Measurements from ENCODE around the gene ZMYM3.

The ZMYM3 gene

DNA sequence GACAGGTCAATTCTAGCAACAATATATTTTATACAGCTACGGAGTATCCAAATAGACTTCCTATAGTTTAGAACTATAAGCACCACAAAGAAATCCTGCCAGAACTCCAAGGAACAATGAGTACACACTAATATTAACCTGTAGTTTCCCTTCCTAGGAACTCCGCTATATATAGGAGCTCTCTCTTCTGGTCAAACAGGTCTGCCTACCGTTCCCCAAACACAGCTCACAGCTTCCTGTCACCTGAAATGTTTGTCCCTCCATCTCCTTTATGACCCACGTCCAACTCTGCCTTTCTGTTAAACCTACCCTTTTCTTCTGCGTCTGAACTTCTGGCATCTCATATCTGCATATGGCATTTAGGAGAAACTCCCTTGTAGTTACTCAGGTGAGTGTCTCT is 41.4 kb downstream of the ZMYM3 start:
- no peak for TF ChIP-seq CTBP1 (IDR thresholded peaks at IDR 0.05; ENCODE audit: borderline replicate concordance)
- no peak for TF ChIP-seq FOXK2 (IDR thresholded peaks at IDR 0.05)
- TF ChIP-seq BHLHE40 (IDR thresholded peaks at IDR 0.05; ENCODE audit: borderline replicate concordance) = no peak
- TF ChIP-seq ZNF384 (IDR thresholded peaks at IDR 0.05) = no peak
- TF ChIP-seq SP1 (IDR thresholded peaks at IDR 0.05) = no peak
- no peak for TF ChIP-seq FOXA1 (IDR thresholded peaks at IDR 0.05)
- TF ChIP-seq, protein P1, sequence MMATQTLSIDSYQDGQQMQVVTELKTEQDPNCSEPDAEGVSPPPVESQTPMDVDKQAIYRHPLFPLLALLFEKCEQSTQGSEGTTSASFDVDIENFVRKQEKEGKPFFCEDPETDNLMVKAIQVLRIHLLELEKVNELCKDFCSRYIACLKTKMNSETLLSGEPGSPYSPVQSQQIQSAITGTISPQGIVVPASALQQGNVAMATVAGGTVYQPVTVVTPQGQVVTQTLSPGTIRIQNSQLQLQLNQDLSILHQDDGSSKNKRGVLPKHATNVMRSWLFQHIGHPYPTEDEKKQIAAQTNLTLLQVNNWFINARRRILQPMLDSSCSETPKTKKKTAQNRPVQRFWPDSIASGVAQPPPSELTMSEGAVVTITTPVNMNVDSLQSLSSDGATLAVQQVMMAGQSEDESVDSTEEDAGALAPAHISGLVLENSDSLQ (IDR thresholded peaks at IDR 0.05) = no peak
- no peak for TF ChIP-seq LEF1 (IDR thresholded peaks at IDR 0.05; ENCODE audit: borderline replicate concordance)
- no peak for TF ChIP-seq HDGF (IDR thresholded peaks at IDR 0.05; ENCODE audit: borderline replicate concordance)
- TF ChIP-seq ELF4 (IDR thresholded peaks at IDR 0.05) = no peak
- TF ChIP-seq SUZ12 (IDR thresholded peaks at IDR 0.05) = no peak
- TF ChIP-seq FOXM1 (IDR thresholded peaks at IDR 0.05; ENCODE audit: borderline replicate concordance) = no peak
- no peak for TF ChIP-seq ARNT (IDR thresholded peaks at IDR 0.05)
- TF ChIP-seq L3MBTL2 (conservative IDR thresholded peaks at IDR 0.05) = no peak
- TF ChIP-seq TARDBP (IDR thresholded peaks at IDR 0.05) = no peak
- no peak for TF ChIP-seq NFRKB (IDR thresholded peaks at IDR 0.05)
- POLR2A ChIA-PET = interaction anchor here (0.5 to 0.9 kb wide), 2 partner anchors 41 to 42 kb away, joined by 3 read pairs; partner anchors contain the start of gene ZMYM3
- no peak for DNase-seq (ENCODE audit: extremely low spot score)
- CTCF ChIA-PET = interaction anchor here (0.8 kb wide), 1 partner anchor 16 kb away, joined by 3 read pairs; no protein-coding TSS in a partner anchor

DNA sequence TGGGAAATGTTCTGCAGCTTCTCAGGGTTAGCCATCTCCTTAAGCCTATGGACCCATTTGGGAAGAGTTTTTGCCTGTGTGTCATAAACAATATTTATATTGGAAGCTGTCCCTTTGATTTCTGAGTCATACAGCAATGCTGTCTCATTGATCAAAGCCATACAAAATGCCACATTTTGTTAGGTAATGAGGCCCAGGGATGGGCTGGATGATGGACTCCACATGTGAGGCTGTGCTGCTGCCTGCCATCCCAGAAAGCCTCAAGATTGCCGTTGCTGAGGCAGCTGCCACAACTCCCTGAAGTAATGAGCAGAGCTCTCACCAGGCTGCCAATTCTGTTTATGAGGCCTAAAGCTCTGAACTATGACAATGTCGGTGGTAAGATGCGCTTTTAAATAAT is 43.1 kb downstream of the ZMYM3 start:
- DNase-seq (ENCODE audit: extremely low spot score) = no peak
- POLR2A ChIA-PET = no interaction called here
- no peak for TF ChIP-seq LEF1 (IDR thresholded peaks at IDR 0.05; ENCODE audit: borderline replicate concordance)
- CTCF ChIA-PET = interaction anchor here (0.5 kb wide), 1 partner anchor 266 kb away, joined by 3 read pairs; no protein-coding TSS in a partner anchor

DNA sequence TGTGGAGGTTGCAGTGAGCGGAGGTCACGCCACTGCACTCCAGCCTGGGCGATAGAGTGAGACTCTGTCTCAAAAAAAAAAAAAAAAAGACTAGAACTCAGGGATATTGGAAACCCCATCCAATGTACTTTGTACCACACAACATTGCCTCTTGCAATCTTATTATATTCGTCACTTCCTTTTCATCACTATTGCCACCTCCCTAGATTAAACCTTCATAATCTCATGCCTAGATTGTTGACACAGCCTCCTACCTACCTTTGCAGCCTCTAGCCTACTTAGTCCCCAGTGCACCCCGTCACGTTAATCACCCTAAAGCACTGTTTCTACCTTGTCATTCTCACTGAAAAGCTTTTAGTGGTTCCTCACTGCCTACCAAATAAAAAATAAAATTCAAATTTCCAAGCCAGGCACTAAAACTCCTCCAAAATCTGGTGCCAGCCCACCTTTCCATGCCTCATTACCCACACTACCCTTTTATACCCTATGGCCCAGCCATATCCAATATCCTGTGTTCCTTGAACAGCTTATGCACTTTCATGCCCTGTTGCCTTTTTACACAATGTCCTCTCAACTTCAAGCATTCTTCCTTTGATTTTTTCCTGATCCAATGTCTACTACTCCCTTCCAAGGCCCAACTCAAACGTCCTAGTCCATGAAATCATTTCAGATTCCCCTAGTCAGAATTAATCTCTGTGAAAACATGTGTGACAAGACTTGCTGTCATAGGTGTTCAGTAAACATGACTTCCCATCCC is 54.5 kb downstream of the ZMYM3 start:
- DNase-seq (ENCODE audit: extremely low spot score) = no peak
- ChIA-PET POLR2A (no interaction called here), CTCF (no interaction called here)
- TF ChIP-seq L3MBTL2 (conservative IDR thresholded peaks at IDR 0.05) = no peak
- no peak for TF ChIP-seq FOXA1 (IDR thresholded peaks at IDR 0.05)
- TF ChIP-seq HDGF (IDR thresholded peaks at IDR 0.05; ENCODE audit: borderline replicate concordance) = no peak
- no peak for TF ChIP-seq ELF4 (IDR thresholded peaks at IDR 0.05)
- no peak for TF ChIP-seq CTBP1 (IDR thresholded peaks at IDR 0.05; ENCODE audit: borderline replicate concordance)
- no peak for TF ChIP-seq SUZ12 (IDR thresholded peaks at IDR 0.05)
- TF ChIP-seq ARNT (IDR thresholded peaks at IDR 0.05) = no peak
- no peak for TF ChIP-seq FOXK2 (IDR thresholded peaks at IDR 0.05)
- TF ChIP-seq, protein P1 (IDR thresholded peaks at IDR 0.05) = no peak
- TF ChIP-seq BHLHE40 (IDR thresholded peaks at IDR 0.05; ENCODE audit: borderline replicate concordance) = no peak

DNA sequence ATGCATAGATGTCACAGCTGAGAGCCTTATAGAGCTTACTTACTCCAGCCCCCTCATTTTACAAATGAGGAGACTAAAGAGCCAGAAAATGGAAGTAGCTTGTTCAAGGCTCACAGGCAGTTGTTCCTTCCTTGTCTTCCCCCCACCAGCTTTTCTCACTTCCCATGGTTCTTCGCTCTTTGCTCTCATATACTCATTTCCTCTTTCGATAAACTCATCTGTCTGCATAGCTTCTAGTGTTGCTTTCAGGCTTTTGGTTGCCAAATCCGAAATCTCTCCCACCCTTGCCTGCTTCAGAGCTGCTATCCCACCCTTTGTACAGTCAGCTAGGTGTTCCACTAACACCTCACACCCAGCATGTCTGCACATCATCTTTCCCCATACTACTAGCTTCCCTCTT is 55.9 kb downstream of the ZMYM3 start:
- no peak for TF ChIP-seq BHLHE40 (IDR thresholded peaks at IDR 0.05; ENCODE audit: borderline replicate concordance)
- no peak for TF ChIP-seq L3MBTL2 (conservative IDR thresholded peaks at IDR 0.05)
- no peak for TF ChIP-seq LEF1 (IDR thresholded peaks at IDR 0.05; ENCODE audit: borderline replicate concordance)
- TF ChIP-seq, protein P1 (IDR thresholded peaks at IDR 0.05) = no peak
- no peak for TF ChIP-seq SP1 (IDR thresholded peaks at IDR 0.05)
- DNase-seq (ENCODE audit: extremely low spot score) = no peak
- ChIA-PET CTCF (interaction anchor here (1.5 kb wide), 1 partner anchor 18 kb away, joined by 5 read pairs; no protein-coding TSS in a partner anchor), POLR2A (interaction anchor here (2.0 kb wide), 1 partner anchor 85 kb away, joined by 7 read pairs; the partner anchor contains the start of gene NONO)

DNA sequence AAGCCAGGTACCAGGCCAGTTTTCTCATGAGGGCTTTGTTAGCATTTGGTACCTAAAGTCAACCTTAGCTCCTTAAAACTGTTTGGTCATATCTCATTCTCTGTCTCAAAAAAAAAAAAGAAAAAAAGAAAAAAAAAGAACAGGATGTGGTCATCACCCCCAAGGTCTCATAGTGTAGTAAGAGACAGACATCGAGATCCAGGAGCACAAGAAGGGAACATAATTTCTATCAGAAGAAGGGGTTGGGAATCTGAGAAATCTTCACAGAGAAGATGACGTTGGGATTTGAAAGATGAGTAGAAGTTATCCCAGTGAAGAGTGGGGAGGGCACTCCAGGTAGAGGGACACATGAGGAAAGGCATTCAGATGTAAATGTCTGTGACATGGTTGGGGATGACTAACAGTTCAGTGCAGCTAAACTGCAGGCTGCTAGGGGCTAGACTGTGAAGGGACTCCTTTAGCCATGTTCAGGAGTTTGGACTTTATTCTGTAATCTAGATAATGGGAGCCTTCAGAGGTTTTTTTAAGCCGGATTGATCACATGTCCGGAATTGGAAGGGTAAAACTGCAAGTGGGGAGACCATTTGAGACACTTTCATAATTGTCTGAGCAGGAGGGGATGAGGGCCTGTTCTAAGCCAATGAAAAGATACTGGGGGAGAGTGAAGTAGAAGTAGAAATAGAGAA is 57.8 kb downstream of the ZMYM3 start:
- ChIA-PET CTCF (interaction anchor here (1.3 kb wide), 1 partner anchor 216 kb away, joined by 3 read pairs; no protein-coding TSS in a partner anchor), POLR2A (interaction anchor here (1.5 kb wide), 1 partner anchor 14 kb away, joined by 7 read pairs; no protein-coding TSS in a partner anchor)
- no peak for TF ChIP-seq CTBP1 (IDR thresholded peaks at IDR 0.05; ENCODE audit: borderline replicate concordance)
- no peak for TF ChIP-seq SUZ12 (IDR thresholded peaks at IDR 0.05)
- no peak for DNase-seq (ENCODE audit: extremely low spot score)

DNA sequence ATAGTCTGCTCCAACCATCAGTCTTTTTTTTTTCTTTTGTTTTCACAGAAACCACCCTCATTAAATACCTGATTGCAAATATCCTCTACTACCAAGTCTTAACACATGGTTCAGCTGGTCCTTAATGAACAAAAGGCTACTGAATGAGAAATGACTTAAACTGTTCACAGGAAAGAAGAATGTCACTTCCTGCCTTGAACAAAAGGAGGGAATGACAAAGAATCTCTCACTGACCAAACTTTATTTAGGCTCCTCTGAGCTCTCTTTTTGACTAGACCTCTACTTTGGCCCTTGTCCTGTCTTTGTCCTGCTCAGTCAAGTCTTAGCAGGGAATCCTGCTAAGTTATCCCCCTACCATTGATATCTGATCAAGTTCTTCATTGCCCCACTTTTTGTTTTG is 62.7 kb downstream of the ZMYM3 start:
- no peak for TF ChIP-seq ELF4 (IDR thresholded peaks at IDR 0.05)
- TF ChIP-seq TARDBP (IDR thresholded peaks at IDR 0.05) = no peak
- TF ChIP-seq SUZ12 (IDR thresholded peaks at IDR 0.05) = no peak
- no peak for TF ChIP-seq ARNT (IDR thresholded peaks at IDR 0.05)
- TF ChIP-seq SP1 (IDR thresholded peaks at IDR 0.05) = no peak
- no peak for TF ChIP-seq FOXM1 (IDR thresholded peaks at IDR 0.05; ENCODE audit: borderline replicate concordance)
- no peak for TF ChIP-seq HDGF (IDR thresholded peaks at IDR 0.05; ENCODE audit: borderline replicate concordance)
- no peak for TF ChIP-seq CTBP1 (IDR thresholded peaks at IDR 0.05; ENCODE audit: borderline replicate concordance)
- TF ChIP-seq FOXA1 (IDR thresholded peaks at IDR 0.05) = no peak
- TF ChIP-seq BHLHE40 (IDR thresholded peaks at IDR 0.05; ENCODE audit: borderline replicate concordance) = no peak
- TF ChIP-seq FOXK2 (IDR thresholded peaks at IDR 0.05) = no peak
- TF ChIP-seq L3MBTL2 (conservative IDR thresholded peaks at IDR 0.05) = no peak
- no peak for TF ChIP-seq LEF1 (IDR thresholded peaks at IDR 0.05; ENCODE audit: borderline replicate concordance)
- POLR2A ChIA-PET = no interaction called here
- CTCF ChIA-PET = interaction anchor here (0.5 to 0.7 kb wide), 2 partner anchors 193 to 249 kb away, joined by 3 to 4 read pairs; no protein-coding TSS in a partner anchor
- DNase-seq (ENCODE audit: extremely low spot score) = no peak

All from HEK293T (cell line).